Neuronal stem cell (in vitro differentiated cells): ENCODE results near the gene PHF21A.

ENCODE experiments used
- DNase-seq: peaks from one replicate; pipeline ENCODE4 v3.0.0-alpha.2; 2013; ENCODE audit warnings: low spot score
- H2AFZ ChIP-seq: one replicate; pipeline ENCODE4 v1.6.1; 2013; ENCODE audit warnings: mild to moderate bottlenecking, low read length, inconsistent platforms
- H2AK5ac ChIP-seq: 2 replicates; pipeline ENCODE4 v1.6.1; 2013; ENCODE audit warnings: low read depth, mild to moderate bottlenecking, inconsistent platforms, low read length, moderate library complexity, mixed read lengths
- H2BK120ac ChIP-seq: 2 replicates; pipeline ENCODE4 v1.6.1; 2013; ENCODE audit warnings: low read depth, mild to moderate bottlenecking, inconsistent platforms, low read length, moderate library complexity, mixed read lengths
- H2BK12ac ChIP-seq: one replicate; pipeline ENCODE4 v1.6.1; 2013; ENCODE audit warnings: low read length, inconsistent platforms
- H2BK15ac ChIP-seq: 2 replicates; pipeline ENCODE4 v1.6.1; 2013; ENCODE audit warnings: mild to moderate bottlenecking, low read length, inconsistent platforms, mixed read lengths
- H2BK5ac ChIP-seq: one replicate; pipeline ENCODE4 v1.6.1; 2013; ENCODE audit warnings: inconsistent platforms, mild to moderate bottlenecking, low read length, moderate library complexity
- H3K14ac ChIP-seq: one replicate; pipeline ENCODE4 v1.6.1; 2013; ENCODE audit warnings: low read length, inconsistent platforms
- H3K18ac ChIP-seq: 2 replicates; pipeline ENCODE4 v1.6.1; 2013; ENCODE audit warnings: low read length, inconsistent platforms
- H3K23ac ChIP-seq: 2 replicates; pipeline ENCODE4 v1.6.1; 2013; ENCODE audit warnings: low read depth, mild to moderate bottlenecking, mixed read lengths, low read length, inconsistent platforms; ENCODE audit not compliant: poor library complexity
- H3K27ac ChIP-seq: replicated peaks from 3 replicates; pipeline ENCODE4 v1.5.1; 2013; ENCODE audit warnings: low read length, inconsistent platforms
- H3K27me3 ChIP-seq, 3 experiments: 2 replicates each; pipeline ENCODE4 v1.6.1; 2013; ENCODE audit warnings: low read length in 3 of 3, mild to moderate bottlenecking in 2 of 3, inconsistent platforms in 1 of 3, low read depth in 1 of 3, mixed read lengths in 1 of 3, moderate library complexity in 1 of 3; ENCODE audit not compliant: control insufficient read depth in 3 of 3, insufficient read depth in 3 of 3
- H3K36me3 ChIP-seq, 2 donors: replicated peaks in 1 of 2; 2 replicates each; pipeline ENCODE4 v1.6.1; 2013; ENCODE audit warnings: low read length in 2 of 2; ENCODE audit not compliant: control insufficient read depth in 2 of 2, insufficient read depth in 2 of 2
- H3K4ac ChIP-seq: 2 replicates; pipeline ENCODE4 v1.6.1; 2013; ENCODE audit warnings: inconsistent platforms, mild to moderate bottlenecking, low read length, moderate library complexity
- H3K4me1 ChIP-seq, 2 donors: 1 replicate in 1 of 2; 2 replicates in 1 of 2; pipeline ENCODE4 v1.6.1; 2013; ENCODE audit warnings: low read length in 2 of 2, low read depth in 1 of 2; ENCODE audit not compliant: control insufficient read depth in 2 of 2, insufficient read depth in 1 of 2
- H3K4me2 ChIP-seq: one replicate; pipeline ENCODE4 v1.6.1; 2013; ENCODE audit warnings: mild to moderate bottlenecking, low read length, inconsistent platforms; ENCODE audit not compliant: insufficient read depth, poor library complexity, severe bottlenecking
- H3K4me3 ChIP-seq, 2 donors: 2 replicates each; pipeline ENCODE4 v1.5.1; 2013; ENCODE audit warnings: low read length in 2 of 2, mild to moderate bottlenecking in 2 of 2, inconsistent platforms in 1 of 2, moderate library complexity in 1 of 2
- H3K79me1 ChIP-seq: one replicate; pipeline ENCODE4 v1.6.1; 2013; ENCODE audit warnings: low read depth, mild to moderate bottlenecking, inconsistent platforms, low read length, moderate library complexity
- H3K9ac ChIP-seq: one replicate; pipeline ENCODE4 v1.6.1; 2013; ENCODE audit warnings: mild to moderate bottlenecking, low read depth, low read length, inconsistent platforms; ENCODE audit not compliant: poor library complexity
- H3K9me3 ChIP-seq, 2 donors: replicated peaks in 1 of 2; 2 replicates each; pipeline versions ENCODE3 to v1.6.1; 2013; ENCODE audit warnings: low read length in 2 of 2, mild to moderate bottlenecking in 2 of 2, inconsistent platforms in 1 of 2, low read depth in 1 of 2, mixed read lengths in 1 of 2, moderate library complexity in 1 of 2; ENCODE audit not compliant: control insufficient read depth in 2 of 2, insufficient read depth in 1 of 2
- H4K8ac ChIP-seq: one replicate; pipeline ENCODE4 v1.6.1; 2013; ENCODE audit warnings: low read depth, mild to moderate bottlenecking, inconsistent platforms, low read length, moderate library complexity
- H4K91ac ChIP-seq: one replicate; pipeline ENCODE4 v1.6.1; 2013; ENCODE audit warnings: low read length, low read depth, mild to moderate bottlenecking, inconsistent platforms; ENCODE audit not compliant: poor library complexity
- WGBS, 2 donors: extraction: QIAGEN DNeasy Blood & Tissue Kit; methylation state at CpG; one replicate each; pipeline ENCODE4 v1.1.7; 2013; ENCODE audit warnings: missing lambda C conversion rate in 2 of 2, mixed read lengths in 1 of 2; ENCODE audit not compliant: insufficient read length in 2 of 2, insufficient replicate concordance in 1 of 2; ENCODE audit errors: extremely low coverage in 2 of 2; 5-methylcytosine and 5-hydroxymethylcytosine counted together

Gene PHF21A

DNA sequence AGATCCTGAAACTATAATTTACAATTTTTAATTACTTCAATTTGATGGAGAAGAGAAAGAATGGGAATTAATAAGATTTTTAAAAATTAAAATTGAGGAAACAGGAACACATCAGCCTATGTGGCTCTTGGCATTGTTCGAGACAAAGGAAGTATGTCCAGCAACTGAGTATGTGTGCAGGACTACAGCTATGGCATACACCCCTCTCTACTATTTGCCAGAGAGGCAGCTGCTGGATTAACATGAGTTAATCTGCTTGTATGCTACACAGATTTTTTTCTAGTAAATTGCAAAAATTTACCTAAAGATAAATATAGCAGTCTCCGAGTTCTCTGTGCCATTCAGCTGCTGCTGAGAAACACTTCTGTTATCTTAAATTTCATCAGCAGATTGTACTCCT lies 70.6 kb downstream of the PHF21A start:
- Histone ChIP-seq H3K27me3 (no peaks in the 10 kb centered on the region), H3K4me2 (no peak overlapping the region), H2AK5ac (no peak overlapping the region), H3K79me1 (no peaks in the 10 kb centered on the region), H2AFZ (no peak overlapping the region), H3K36me3 (peaks cover 0 to 14% of the 10 kb centered on the region in 2 donors), H3K14ac (no peak overlapping the region), H3K27ac (peak overlapping the region; percentile 51), H2BK12ac (no peak overlapping the region), H3K4me1 (peaks cover 30 to 35% of the 10 kb centered on the region in 2 donors), H3K4me3 (no peak overlapping the region), H4K8ac (no peak overlapping the region), H4K91ac (no peak overlapping the region), H2BK5ac (no peak overlapping the region), H2BK120ac (no peak overlapping the region), H3K18ac (no peak overlapping the region), H3K9me3 (peaks cover 0 to 5% of the 10 kb centered on the region in 2 donors), H3K23ac (no peak overlapping the region), H2BK15ac (no peak overlapping the region), H3K9ac (no peak overlapping the region), H3K4ac (no peak overlapping the region)
- no CpG with 5 or more reads among the region's 2 CpGs for WGBS, 2 donors
- DNase-seq = no peak

DNA sequence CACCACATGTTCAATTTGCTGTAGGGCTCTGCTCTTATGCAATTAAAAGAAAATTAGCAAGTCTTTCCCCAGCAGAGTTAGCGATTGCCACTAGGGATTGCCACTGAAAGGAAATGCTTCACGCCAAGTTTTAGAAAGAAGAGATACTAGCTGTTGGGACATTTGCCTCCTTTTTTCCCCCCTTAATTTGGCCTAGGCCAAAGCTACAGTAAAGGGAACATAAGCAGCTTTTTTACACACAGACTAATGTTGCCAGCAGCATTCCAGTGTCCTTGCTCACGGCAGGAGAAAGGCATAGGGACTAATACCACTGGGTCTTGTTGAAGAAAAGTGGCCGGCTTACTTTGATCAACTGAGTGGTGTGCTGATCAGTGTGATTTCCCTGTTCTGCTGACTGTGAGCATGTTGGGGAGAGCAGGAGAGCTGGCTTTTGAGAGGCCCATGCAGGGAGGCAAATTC lies 71.2 kb downstream of the PHF21A start:
- Histone ChIP-seq H2BK5ac (no peak overlapping the region), H3K27ac (peak overlapping the region; percentile 84), H3K9me3 (peaks cover 0 to 5% of the 10 kb centered on the region in 2 donors), H3K4me1 (peaks cover 27 to 28% of the 10 kb centered on the region in 2 donors), H3K9ac (no peak overlapping the region), H2BK12ac (no peak overlapping the region), H3K4me2 (peak overlapping the region; percentile 29), H3K79me1 (no peaks in the 10 kb centered on the region), H3K4me3 (no peak overlapping the region), H2BK15ac (no peak overlapping the region), H3K14ac (no peak overlapping the region), H3K23ac (no peak overlapping the region), H2AFZ (peak overlapping the region; percentile 42), H3K4ac (no peak overlapping the region), H2AK5ac (no peak overlapping the region), H3K36me3 (peaks cover 0 to 14% of the 10 kb centered on the region in 2 donors), H3K27me3 (no peaks in the 10 kb centered on the region), H3K18ac (no peak overlapping the region), H2BK120ac (no peak overlapping the region), H4K8ac (no peak overlapping the region), H4K91ac (no peak overlapping the region)
- peak; percentile 49 for DNase-seq
- no CpG with 5 or more reads among the region's 4 CpGs for WGBS, 2 donors

- peaks cover 25 to 27% of the 10 kb centered on the region in 2 donors for H3K4me1 ChIP-seq
- no peak for DNase-seq
- H2AFZ ChIP-seq = no peak overlapping the region
- H3K9me3 ChIP-seq = peaks cover 0 to 5% of the 10 kb centered on the region in 2 donors
- H3K9ac ChIP-seq = peak overlapping the region; percentile 12
- no peaks in the 10 kb centered on the region for H3K27me3 ChIP-seq
- H4K8ac ChIP-seq = no peak overlapping the region
- H3K14ac ChIP-seq = no peak overlapping the region
- WGBS, 2 donors = no CpG with 5 or more reads among the region's 7 CpGs
- no peak overlapping the region for H2BK15ac ChIP-seq
- H2BK5ac ChIP-seq = no peak overlapping the region
- no peak overlapping the region for H3K4me3 ChIP-seq
- peak overlapping the region; percentile 83 for H3K18ac ChIP-seq
- H3K36me3 ChIP-seq = peaks cover 0 to 12% of the 10 kb centered on the region in 2 donors
- no peak overlapping the region for H3K23ac ChIP-seq
- H3K27ac ChIP-seq = peak overlapping the region; percentile 11
- no peak overlapping the region for H3K4ac ChIP-seq
- no peaks in the 10 kb centered on the region for H3K79me1 ChIP-seq
- H2BK12ac ChIP-seq = no peak overlapping the region
- no peak overlapping the region for H2BK120ac ChIP-seq
- H4K91ac ChIP-seq = no peak overlapping the region
- H2AK5ac ChIP-seq = no peak overlapping the region
- no peak overlapping the region for H3K4me2 ChIP-seq
Observed at GRCh38 chr11:46049325-46049897, 71.8 kb downstream of the PHF21A start.

GRCh38 chr11:46048198-46048597 lies 73.1 kb downstream of the PHF21A start:
- Histone ChIP-seq H3K14ac (no peak overlapping the region), H3K27ac (no peak overlapping the region), H3K23ac (no peak overlapping the region), H3K4me3 (no peak overlapping the region), H3K9me3 (peaks cover 0 to 5% of the 10 kb centered on the region in 2 donors), H3K36me3 (peaks cover 0 to 4% of the 10 kb centered on the region in 2 donors), H2BK120ac (no peak overlapping the region), H2BK15ac (no peak overlapping the region), H2AFZ (no peak overlapping the region), H3K4me1 (peaks cover 25 to 27% of the 10 kb centered on the region in 2 donors), H4K8ac (no peak overlapping the region), H2AK5ac (no peak overlapping the region), H4K91ac (no peak overlapping the region), H3K27me3 (no peaks in the 10 kb centered on the region), H3K79me1 (no peaks in the 10 kb centered on the region), H3K18ac (no peak overlapping the region), H2BK12ac (no peak overlapping the region), H3K4ac (no peak overlapping the region), H3K9ac (no peak overlapping the region), H3K4me2 (no peak overlapping the region), H2BK5ac (no peak overlapping the region)
- DNase-seq = no peak
- WGBS, 2 donors = no CpG with 5 or more reads among the region's 1 CpG
